Testis (tissue), 3 donors: ENCODE data around the gene KRCC1. TPM values are rescaled to one million over a fixed set of nuclear protein-coding genes. Genes with fewer than 3 reads are reported as not detected.

ENCODE experiments used
- DNase-seq: peaks from one replicate; pipeline ENCODE4 v3.0.0-alpha.2; 2019
- H3K27ac ChIP-seq, 2 donors: fragments of 200-600 bp; sonication (generic); one replicate each; pipeline ENCODE4 v1.5.1; 2019
- H3K27me3 ChIP-seq: fragments of 200-600 bp; sonication (generic); one replicate; pipeline ENCODE4 v1.5.1; 2019
- H3K36me3 ChIP-seq: fragments of 200-600 bp; sonication (generic); one replicate; pipeline ENCODE4 v1.5.1; 2017; ENCODE audit warnings: low read depth; ENCODE audit errors: missing control alignments
- H3K4me1 ChIP-seq: fragments of 200-600 bp; sonication (generic); one replicate; pipeline ENCODE4 v1.5.1; 2019
- H3K4me3 ChIP-seq, 2 donors: fragments of 200-600 bp; sonication (generic); one replicate each; pipeline ENCODE4 v1.5.1; 2017 to 2019
- H3K9me3 ChIP-seq: fragments of 200-600 bp; sonication (generic); one replicate; pipeline ENCODE4 v1.5.1; 2017
- CTCF ChIP-seq, 3 experiments: fragments of 450-650 bp in 2 of 3; fragments of 200-600 bp in 1 of 3; sonication (generic) in 1 of 3; IDR thresholded peaks; one replicate each; pipeline ENCODE4 v1.5.1; 2016 to 2019; ENCODE audit warnings: antibody characterized with exemption in 3 of 3, mild to moderate bottlenecking in 2 of 3, moderate library complexity in 1 of 3
- POLR2A ChIP-seq: fragments of 450-650 bp; IDR thresholded peaks from one replicate; pipeline ENCODE4 v1.6.1; 2017; ENCODE audit warnings: antibody characterized with exemption, mild to moderate bottlenecking, moderate library complexity
- WGBS, 2 donors: methylation state at CpG; one replicate each; pipeline ENCODE4 v1.1.5; 2018; 5-methylcytosine and 5-hydroxymethylcytosine counted together
- intact Hi-C: fragments of 100-400 bp; cut with DNase I; formaldehyde crosslinking; loops from one replicate; pipeline ENCODE4 v1.15.1; 2023; ENCODE audit warnings: low total_unique reads
- polyA plus RNA-seq: library from polyadenylated mRNA; stranded (reverse); fragments of 350-450 nt; fragmentation: Illumina TruSeq; extraction: RNeasy Lipid Tissue Mini Kit (QIAGEN cat#74804); gene quantifications from one replicate; pipeline ENCODE4 v1.2.3, GENCODE V29; 2014; ENCODE audit warnings: low read depth, low replicate concordance; ENCODE audit not compliant: insufficient read depth
- total RNA-seq, 2 donors: library from RNA; depleted of rRNA; stranded (reverse); fragments of >200 nt; gene quantifications; one replicate each; pipeline ENCODE4 v1.2.3, GENCODE V29; 2016

The KRCC1 gene
- total and polyA plus RNA-seq, 3 donors from 2014 or later, result 15.4 to 21.1 (median 16.9) TPM

DNA sequence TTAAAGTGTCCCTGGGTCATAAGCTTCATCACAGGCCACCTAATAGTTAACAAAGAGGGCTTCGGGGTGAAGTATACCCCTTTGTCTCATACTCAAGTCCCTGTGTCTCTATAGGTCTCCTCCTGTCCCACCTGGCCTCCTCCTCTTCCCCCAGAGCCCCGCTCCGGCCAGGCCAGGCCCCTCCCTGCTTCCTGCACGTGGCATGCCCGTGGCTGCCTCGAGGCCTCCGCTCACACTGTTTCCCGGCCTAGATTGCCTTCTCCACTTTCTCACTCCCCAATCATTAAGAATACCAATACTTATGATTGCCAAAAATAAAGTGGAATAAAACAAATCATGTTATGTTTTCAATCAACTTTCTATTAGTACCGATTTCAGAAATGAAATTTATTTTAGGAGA, 30.8 kb upstream of the KRCC1 start:
- H3K36me3 ChIP-seq, result no peaks in the 10 kb centered on the region
- no peaks in the 10 kb centered on the region for H3K27me3 ChIP-seq
- H3K27ac ChIP-seq, result no peak overlapping the region
- no peak overlapping the region for H3K4me3 ChIP-seq
- intact Hi-C loops, result no loop called here
- 83 to 85% methylated on average over 9 of the region's 9 CpGs for WGBS, 2 donors
- TF ChIP-seq CTCF (IDR thresholded peaks at IDR 0.05) (no peak), POLR2A (no peak)
- DNase-seq, result no peak
- no peaks in the 10 kb centered on the region for H3K9me3 ChIP-seq
- peaks cover 13% of the 10 kb centered on the region for H3K4me1 ChIP-seq

- Histone ChIP-seq H3K4me3 (no peak overlapping the region), H3K27ac (no peak overlapping the region), H3K4me1 (peaks cover 13% of the 10 kb centered on the region), H3K27me3 (no peaks in the 10 kb centered on the region), H3K36me3 (no peaks in the 10 kb centered on the region), H3K9me3 (no peaks in the 10 kb centered on the region)
- no peak for DNase-seq
- no peak for TF ChIP-seq CTCF (IDR thresholded peaks at IDR 0.05)
- no peak for TF ChIP-seq POLR2A
- 86 to 92% methylated on average over 5 of the region's 5 CpGs for WGBS, 2 donors
- intact Hi-C loops, result no loop called here
Observed at GRCh38 chr2:88085602-88086001, 30.0 kb upstream of the KRCC1 start.

DNA sequence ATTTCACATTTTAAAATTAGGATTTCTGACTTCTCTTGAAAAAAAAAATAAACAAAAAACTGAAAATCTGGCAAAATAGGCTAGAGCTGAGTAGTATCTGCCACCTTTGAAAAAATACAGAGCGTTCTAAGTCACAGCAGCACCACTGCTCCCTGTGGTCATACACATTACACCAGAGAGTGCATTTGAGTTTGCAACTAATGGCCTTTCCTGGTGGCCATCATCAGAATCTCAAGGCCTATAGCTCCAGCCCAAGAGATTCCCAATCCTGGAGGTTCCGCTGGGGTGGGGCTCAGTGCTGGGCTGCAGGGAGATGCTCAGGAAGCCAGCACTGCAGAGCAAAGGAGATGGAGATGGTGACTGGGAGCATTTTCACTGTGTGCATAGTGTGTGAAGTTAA, 29.5 kb upstream of the KRCC1 start:
- WGBS, 2 donors, result 83 to 86% methylated on average over 2 of the region's 2 CpGs
- DNase-seq, result no peak
- H3K9me3 ChIP-seq, result no peaks in the 10 kb centered on the region
- H3K4me3 ChIP-seq, result no peak overlapping the region
- TF ChIP-seq POLR2A, result no peak
- no peak for TF ChIP-seq CTCF (IDR thresholded peaks at IDR 0.05)
- no peaks in the 10 kb centered on the region for H3K27me3 ChIP-seq
- peaks cover 13% of the 10 kb centered on the region for H3K4me1 ChIP-seq
- H3K27ac ChIP-seq, result no peak overlapping the region
- intact Hi-C loops, result no loop called here
- H3K36me3 ChIP-seq, result no peaks in the 10 kb centered on the region

DNA sequence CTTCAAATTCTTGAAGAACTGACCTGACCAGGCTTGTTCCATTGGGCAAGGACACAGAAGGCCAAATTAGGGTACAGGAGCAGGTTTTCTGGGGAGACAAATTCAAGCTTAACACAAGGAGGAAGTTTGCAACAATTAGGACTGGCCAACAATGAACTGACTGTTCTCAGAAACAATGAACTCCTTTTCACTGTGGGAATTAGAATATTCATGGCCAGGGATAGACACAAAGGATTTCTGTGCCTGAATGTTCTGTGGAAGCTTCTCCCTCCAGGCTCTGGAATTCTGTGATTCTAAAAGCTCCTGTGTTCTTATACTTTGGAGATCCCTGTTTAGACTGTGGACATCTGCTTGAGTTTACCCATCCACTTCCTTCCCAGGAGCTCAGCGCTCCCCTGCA, 27.2 kb upstream of the KRCC1 start:
- WGBS, 2 donors, result 61 to 89% methylated on average over 1 of the region's 1 CpG
- H3K36me3 ChIP-seq, result no peaks in the 10 kb centered on the region
- H3K4me3 ChIP-seq, result no peak overlapping the region
- H3K9me3 ChIP-seq, result no peaks in the 10 kb centered on the region
- TF ChIP-seq CTCF (IDR thresholded peaks at IDR 0.05) (no peak), POLR2A (no peak)
- H3K4me1 ChIP-seq, result peaks cover 13% of the 10 kb centered on the region
- DNase-seq, result peak; percentile 22
- H3K27me3 ChIP-seq, result no peaks in the 10 kb centered on the region
- peak overlapping the region; percentile 60 to 61 for H3K27ac ChIP-seq
- intact Hi-C loops, result no loop called here

DNA sequence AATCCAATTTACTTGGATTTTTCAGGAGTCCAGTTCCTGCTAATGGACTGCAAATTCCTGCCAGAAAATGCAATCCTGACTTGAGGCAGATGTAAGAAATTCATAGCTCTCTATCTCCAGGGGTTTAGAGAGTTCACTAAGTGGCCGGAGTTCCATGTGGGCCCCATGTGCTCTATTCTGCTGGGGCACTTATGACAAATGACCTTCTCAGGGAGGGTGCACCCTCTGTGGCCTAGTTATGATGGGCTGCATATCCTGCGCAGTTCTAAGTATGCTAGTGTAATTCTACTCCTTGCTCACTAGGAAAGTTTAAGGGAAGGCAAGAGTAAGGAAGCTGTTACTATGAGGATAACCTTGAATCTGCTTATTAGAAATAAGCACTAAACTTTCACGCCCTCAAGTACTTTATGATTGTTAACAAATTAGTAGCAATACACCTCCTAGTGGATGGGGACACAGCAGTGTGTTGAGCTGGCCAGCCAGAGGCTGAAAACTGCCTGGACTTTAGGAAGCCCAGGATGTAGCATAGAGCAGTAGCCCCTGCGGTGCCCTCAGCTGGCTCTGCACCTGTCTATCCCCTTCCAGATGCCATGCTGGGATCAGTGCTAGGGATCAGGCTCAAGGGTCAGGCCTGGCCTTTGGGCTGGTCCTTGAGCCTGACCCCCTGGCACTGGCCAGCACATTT, 26.5 kb upstream of the KRCC1 start:
- intact Hi-C loops, result no loop called here
- WGBS, 2 donors, result 57 to 63% methylated on average over 4 of the region's 4 CpGs
- H3K27me3 ChIP-seq, result no peaks in the 10 kb centered on the region
- no peak for DNase-seq
- no peaks in the 10 kb centered on the region for H3K36me3 ChIP-seq
- H3K4me3 ChIP-seq, result no peak overlapping the region
- peaks cover 13% of the 10 kb centered on the region for H3K4me1 ChIP-seq
- peak overlapping the region; percentile 60 to 61 for H3K27ac ChIP-seq
- no peak for TF ChIP-seq CTCF (IDR thresholded peaks at IDR 0.05)
- TF ChIP-seq POLR2A, result no peak
- no peaks in the 10 kb centered on the region for H3K9me3 ChIP-seq
